AG04449 (cell line): Measurements from ENCODE around the gene C1orf159.
"Not testable (repeated sequence)": the region's sequence is repeated elsewhere in the genome, so short reads cannot be mapped to it uniquely, and the experiment has no call there.

Experiments
- CTCF ChIA-PET: fragments of 350-600 bp; formaldehyde crosslinking; extraction: SDS; loops from one replicate; lab custom pipeline; 2021; ENCODE audit warnings: antibody characterized with exemption; lab: Yijun Ruan, JAX
- POLR2A ChIA-PET: fragments of 400-600, 350-600 bp; formaldehyde crosslinking; extraction: SDS; loops from one replicate; lab custom pipeline; 2020; ENCODE audit warnings: antibody characterized with exemption, inconsistent platforms; lab: Yijun Ruan, JAX
- DNase-seq: peaks from one replicate; pipeline ENCODE4 v3.0.0-alpha.2; 2010; ENCODE audit warnings: low read depth, low spot score
- H3K4me3 ChIP-seq: 2 replicates; pipeline ENCODE4 v1.5.1; 2011; ENCODE audit warnings: low read depth, mild to moderate bottlenecking, control low read depth, low read length
- TF ChIP-seq, protein P1 (sequence below): IDR thresholded peaks from one replicate; pipeline ENCODE4 v1.5.1; 2011; ENCODE audit warnings: mild to moderate bottlenecking, moderate library complexity, low read length, control low read depth, inconsistent platforms; ENCODE audit not compliant: insufficient read depth; ENCODE audit errors: missing control alignments

The C1orf159 gene

DNA sequence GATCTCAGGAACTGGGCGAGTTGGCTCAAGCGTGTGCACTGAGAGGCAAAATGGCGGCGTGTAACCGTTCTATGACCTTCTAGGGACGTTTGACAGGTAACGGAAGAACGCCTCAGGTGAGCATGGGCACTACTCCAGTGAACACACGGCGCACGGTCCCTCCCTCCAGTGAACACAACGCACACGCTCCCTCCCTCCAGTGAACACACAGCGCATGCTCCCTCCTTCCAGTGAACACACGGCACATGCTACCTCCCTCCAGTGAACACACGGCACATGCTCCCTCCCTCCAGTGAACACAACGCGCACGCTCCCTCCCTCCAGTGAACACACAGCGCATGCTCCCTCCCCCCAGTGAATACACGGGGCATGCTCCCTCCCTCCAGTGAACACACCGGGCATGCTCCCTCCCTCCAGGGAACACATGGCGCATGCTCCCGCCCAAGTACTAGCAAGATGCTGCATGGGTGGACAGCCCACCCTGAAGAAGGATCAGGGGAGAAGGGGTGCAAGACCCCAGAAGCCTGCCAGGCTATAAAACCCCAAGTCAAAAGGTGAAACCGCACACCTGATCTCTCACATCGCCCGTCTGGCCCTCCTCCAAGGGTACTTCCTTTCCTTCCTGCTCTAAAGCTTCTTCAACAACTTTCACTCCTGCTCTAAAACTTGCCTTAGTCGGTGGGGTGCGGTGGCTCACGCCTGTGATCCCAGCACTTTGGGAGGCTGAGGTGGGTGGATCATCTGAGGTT lies 3.5 kb downstream of the C1orf159 start:
- TF ChIP-seq, protein P1, sequence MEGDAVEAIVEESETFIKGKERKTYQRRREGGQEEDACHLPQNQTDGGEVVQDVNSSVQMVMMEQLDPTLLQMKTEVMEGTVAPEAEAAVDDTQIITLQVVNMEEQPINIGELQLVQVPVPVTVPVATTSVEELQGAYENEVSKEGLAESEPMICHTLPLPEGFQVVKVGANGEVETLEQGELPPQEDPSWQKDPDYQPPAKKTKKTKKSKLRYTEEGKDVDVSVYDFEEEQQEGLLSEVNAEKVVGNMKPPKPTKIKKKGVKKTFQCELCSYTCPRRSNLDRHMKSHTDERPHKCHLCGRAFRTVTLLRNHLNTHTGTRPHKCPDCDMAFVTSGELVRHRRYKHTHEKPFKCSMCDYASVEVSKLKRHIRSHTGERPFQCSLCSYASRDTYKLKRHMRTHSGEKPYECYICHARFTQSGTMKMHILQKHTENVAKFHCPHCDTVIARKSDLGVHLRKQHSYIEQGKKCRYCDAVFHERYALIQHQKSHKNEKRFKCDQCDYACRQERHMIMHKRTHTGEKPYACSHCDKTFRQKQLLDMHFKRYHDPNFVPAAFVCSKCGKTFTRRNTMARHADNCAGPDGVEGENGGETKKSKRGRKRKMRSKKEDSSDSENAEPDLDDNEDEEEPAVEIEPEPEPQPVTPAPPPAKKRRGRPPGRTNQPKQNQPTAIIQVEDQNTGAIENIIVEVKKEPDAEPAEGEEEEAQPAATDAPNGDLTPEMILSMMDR, result no peak
- no peak for DNase-seq
- H3K4me3 ChIP-seq, result no peak overlapping the region
- CTCF ChIA-PET, result no interaction called here
- POLR2A ChIA-PET, result no interaction called here

DNA sequence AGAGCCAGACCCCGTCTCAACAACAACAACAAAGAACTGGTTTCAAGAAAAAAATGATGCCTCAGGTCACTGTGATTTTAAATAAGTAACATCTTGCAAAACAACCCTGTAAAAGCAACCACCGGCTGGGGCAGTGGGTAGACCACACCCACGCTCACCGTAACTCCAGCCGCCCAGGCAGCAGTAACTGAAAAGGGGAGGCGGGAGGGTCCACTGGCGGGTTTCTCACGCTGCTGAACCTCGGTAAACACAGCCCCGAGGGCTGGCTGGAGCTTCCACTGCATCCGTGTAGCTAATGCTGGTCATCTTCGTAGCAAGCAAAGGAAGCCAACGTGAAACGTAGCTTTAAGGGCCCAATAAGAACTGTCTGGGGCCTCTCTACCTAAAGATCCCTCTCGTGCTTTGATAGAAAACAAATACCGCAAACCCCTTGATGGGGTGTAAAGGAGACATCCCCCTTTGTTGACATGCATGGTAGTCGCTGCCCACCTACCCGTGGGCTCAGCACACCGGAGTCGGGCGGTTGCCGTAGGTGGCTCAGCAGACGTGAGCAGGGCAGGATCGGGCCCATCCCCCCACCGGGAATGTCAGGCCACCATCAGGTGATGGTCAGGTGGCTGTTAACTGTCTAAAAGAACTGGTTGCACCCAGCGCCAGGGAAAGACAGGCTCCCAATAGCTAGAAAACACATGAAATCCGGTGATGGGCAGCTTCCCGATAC lies 4.2 kb downstream of the C1orf159 start:
- ChIA-PET POLR2A (no interaction called here), CTCF (interaction anchor here (0.6 kb wide), 1 partner anchor 10 kb away, joined by 4 read pairs; no protein-coding TSS in a partner anchor)
- TF ChIP-seq, protein P1, result no peak
- DNase-seq, result no peak
- no peak overlapping the region for H3K4me3 ChIP-seq

DNA sequence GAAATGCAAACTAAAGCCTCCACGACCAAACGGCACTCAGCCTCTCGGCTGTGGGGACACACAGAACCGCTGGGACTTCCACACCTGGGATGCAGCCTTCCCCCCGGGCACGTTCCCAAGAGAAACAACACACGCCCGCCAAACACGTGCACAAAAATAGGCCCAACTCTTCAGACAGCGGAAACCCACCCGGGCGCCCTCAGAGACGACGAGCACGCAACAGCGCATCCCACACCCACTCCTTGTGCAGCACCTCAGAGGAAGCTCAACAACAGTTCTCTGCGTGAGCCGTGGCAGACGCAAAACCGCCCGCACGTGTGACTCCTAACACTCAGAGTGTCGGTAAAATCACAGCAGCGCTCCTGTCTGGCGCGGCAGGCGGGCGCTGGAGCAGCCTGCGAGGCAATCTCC lies 5.3 kb downstream of the C1orf159 start:
- POLR2A ChIA-PET, result no interaction called here
- no peak overlapping the region for H3K4me3 ChIP-seq
- TF ChIP-seq, protein P1, result no peak
- CTCF ChIA-PET, result no interaction called here
- DNase-seq, result no peak

DNA sequence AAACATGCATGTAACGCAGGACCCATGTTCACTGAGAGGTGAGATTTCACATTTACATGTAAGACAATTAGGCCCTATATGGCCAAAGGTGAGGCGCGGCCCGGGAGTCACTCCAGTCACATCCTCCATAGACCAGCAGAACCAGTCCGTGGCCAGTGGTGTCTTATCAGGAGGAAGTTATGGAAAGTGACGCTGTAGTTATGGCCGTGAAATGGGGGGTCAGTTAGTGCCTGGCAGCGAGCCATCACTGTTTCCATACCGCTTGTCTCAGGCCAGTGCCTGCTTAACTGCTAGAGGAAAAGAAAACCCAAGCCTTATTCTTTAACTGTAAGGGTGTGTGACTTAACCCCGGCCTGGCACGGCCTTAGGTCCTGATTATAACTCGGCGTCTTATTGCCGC lies 6.1 kb downstream of the C1orf159 start:
- CTCF ChIA-PET, result no interaction called here
- TF ChIP-seq, protein P1, result no peak
- H3K4me3 ChIP-seq, result no peak overlapping the region
- DNase-seq, result no peak
- POLR2A ChIA-PET, result no interaction called here

DNA sequence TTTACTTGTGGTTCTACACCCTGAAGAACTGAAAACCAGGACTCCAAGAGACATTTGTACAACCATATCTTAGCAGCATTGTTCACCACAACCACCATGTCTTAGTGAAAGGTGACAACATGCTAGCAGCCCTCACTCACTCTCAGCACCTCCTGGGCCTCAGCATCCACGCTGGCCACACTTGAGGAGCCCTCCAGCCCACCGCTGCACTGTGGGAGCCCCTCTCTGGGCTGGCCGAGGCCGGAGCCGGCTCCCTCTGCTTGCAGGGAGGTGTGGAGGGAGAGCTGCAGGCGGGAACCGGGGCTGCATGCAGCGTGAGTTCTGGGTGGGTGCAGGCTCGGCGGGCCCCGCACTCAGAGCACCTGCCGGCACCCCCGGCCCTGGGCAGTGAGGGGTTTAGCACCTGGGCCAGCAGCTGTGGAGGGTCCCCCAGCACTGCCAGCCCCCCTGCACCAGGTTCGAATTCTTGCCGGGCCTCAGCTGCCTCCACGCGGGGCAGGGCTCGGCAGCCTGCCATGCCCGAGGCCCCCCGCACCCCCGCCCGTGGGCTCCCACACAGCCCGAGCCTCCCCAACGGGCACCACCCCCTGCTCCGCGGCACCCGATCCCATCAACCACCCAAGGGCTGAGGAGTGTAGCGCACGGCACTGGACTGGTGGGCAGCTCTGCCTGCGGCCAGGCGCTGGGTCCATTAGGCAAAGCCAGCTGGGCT lies 9.2 kb downstream of the C1orf159 start:
- no peak for DNase-seq
- H3K4me3 ChIP-seq, result no peak overlapping the region
- TF ChIP-seq, protein P1, result no peak
- CTCF ChIA-PET, result interaction anchor here (0.8 kb wide), 1 partner anchor 16 kb away, joined by 3 read pairs; no protein-coding TSS in a partner anchor
- POLR2A ChIA-PET, result no interaction called here

DNA sequence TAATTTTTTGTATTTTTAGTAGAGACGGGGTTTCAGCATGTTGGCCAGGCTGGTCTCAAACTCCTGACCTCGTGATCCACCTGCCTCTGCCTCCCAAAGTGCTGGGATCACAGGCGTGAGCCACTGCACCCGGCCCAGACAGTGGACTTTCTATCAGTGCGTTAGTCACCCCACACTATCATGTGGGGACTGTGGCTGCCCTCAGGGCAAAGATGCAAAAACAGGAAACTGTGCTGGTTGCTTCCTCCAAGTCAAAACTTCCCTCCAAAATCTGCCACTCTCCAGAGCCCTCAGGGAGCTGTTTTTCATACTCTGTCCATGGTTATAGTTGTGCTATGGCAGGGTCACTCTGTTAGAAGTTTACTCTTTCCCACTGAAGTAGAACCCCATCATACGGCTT lies 11.7 kb downstream of the C1orf159 start:
- CTCF ChIA-PET, DNase-seq, POLR2A ChIA-PET: not testable (repeated sequence)

More for the DNA sequence above, 11.7 kb downstream of the C1orf159 start:
- H3K4me3 ChIP-seq, result not testable (repeated sequence)
